IMR-90 (cell line): ENCODE results near the gene TWIST2. TPM values are rescaled to one million over a fixed set of nuclear protein-coding genes. Genes with fewer than 3 reads are reported as not detected.

Experiments
- ATAC-seq: fragments of 200-7000 bp; cut with Tn5 transposase; 2 replicates; pipeline ENCODE4 v1.9.1; 2020; ENCODE audit warnings: low read depth, mild to moderate bottlenecking, moderate library complexity
- BruUV-seq: library from RNA; stranded (reverse); fragments of 400-500 nt; replicated peaks from 2 replicates; lab custom pipeline; 2021; lab: Mats Ljungman, UMichigan
- CTCF ChIA-PET: fragments of 300-600 bp; formaldehyde crosslinking; extraction: SDS; loops from one replicate; lab custom pipeline; 2021; ENCODE audit warnings: antibody characterized with exemption; lab: Yijun Ruan, JAX
- POLR2A ChIA-PET: fragments of 300-600 bp; sonication (Branson Sonifier 250); formaldehyde crosslinking; loops from one replicate; lab custom pipeline; 2022; ENCODE audit warnings: antibody characterized with exemption; ENCODE audit not compliant: unreplicated experiment; lab: Charles Lee
- DNase-seq: peaks from one replicate; pipeline ENCODE4 v3.0.0; 2013
- H2AFZ ChIP-seq: replicated peaks from 2 replicates; pipeline ENCODE3; 2013; ENCODE audit warnings: low read length, mild to moderate bottlenecking; ENCODE audit not compliant: poor library complexity
- H2AK5ac ChIP-seq: 2 replicates; pipeline ENCODE4 v1.6.1; 2013; ENCODE audit warnings: low read depth, low read length, inconsistent platforms
- H2AK9ac ChIP-seq: replicated peaks from 2 replicates; pipeline ENCODE3; 2013; ENCODE audit warnings: mild to moderate bottlenecking, low read depth, low read length, moderate library complexity; ENCODE audit not compliant: poor library complexity
- H2BK120ac ChIP-seq: 2 replicates; pipeline ENCODE4 v1.6.1; 2013; ENCODE audit warnings: low read depth, low read length, inconsistent platforms
- H2BK15ac ChIP-seq: 3 replicates; pipeline ENCODE4 v1.6.1; 2013; ENCODE audit warnings: low read depth, low read length, inconsistent platforms
- H2BK20ac ChIP-seq: 2 replicates; pipeline ENCODE4 v1.6.1; 2013; ENCODE audit warnings: low read depth, mild to moderate bottlenecking, inconsistent platforms, low read length, moderate library complexity
- H2BK5ac ChIP-seq: 2 replicates; pipeline ENCODE4 v1.6.1; 2013; ENCODE audit warnings: mild to moderate bottlenecking, low read depth, low read length, inconsistent platforms; ENCODE audit not compliant: poor library complexity, severe bottlenecking
- H3K14ac ChIP-seq: replicated peaks from 2 replicates; pipeline ENCODE4 v1.6.1; 2013; ENCODE audit warnings: low read depth, low read length, inconsistent platforms
- H3K18ac ChIP-seq: 2 replicates; pipeline ENCODE4 v1.6.1; 2013; ENCODE audit warnings: low read depth, low read length, control low read depth
- H3K23ac ChIP-seq: 2 replicates; pipeline ENCODE4 v1.6.1; 2013; ENCODE audit warnings: low read depth, low read length, inconsistent platforms
- H3K27ac ChIP-seq: 2 replicates; pipeline ENCODE4 v1.5.1; 2013; ENCODE audit warnings: mild to moderate bottlenecking, control low read depth, low read length; ENCODE audit not compliant: insufficient read depth
- H3K27me3 ChIP-seq: 2 replicates; pipeline ENCODE4 v1.6.1; 2013; ENCODE audit warnings: low read length; ENCODE audit not compliant: control insufficient read depth, insufficient read depth
- H3K36me3 ChIP-seq: 2 replicates; pipeline ENCODE4 v1.6.1; 2013; ENCODE audit warnings: low read length, mixed read lengths; ENCODE audit not compliant: control insufficient read depth, insufficient read depth
- H3K4ac ChIP-seq: 2 replicates; pipeline ENCODE4 v1.6.1; 2013; ENCODE audit warnings: low read depth, low read length, inconsistent platforms
- H3K4me1 ChIP-seq: 2 replicates; pipeline ENCODE4 v1.6.1; 2013; ENCODE audit warnings: low read length, mixed read lengths; ENCODE audit not compliant: control insufficient read depth, insufficient read depth
- H3K4me2 ChIP-seq: 2 replicates; pipeline ENCODE4 v1.6.1; 2013; ENCODE audit warnings: low read depth, mild to moderate bottlenecking, control low read depth, low read length, moderate library complexity
- H3K4me3 ChIP-seq: 2 replicates; pipeline ENCODE4 v1.5.1; 2013; ENCODE audit warnings: low read depth, mild to moderate bottlenecking, control low read depth, low read length, moderate library complexity; ENCODE audit not compliant: insufficient read depth
- H3K56ac ChIP-seq: 2 replicates; pipeline ENCODE4 v1.6.1; 2013; ENCODE audit warnings: low read length, inconsistent platforms; ENCODE audit not compliant: insufficient read depth; ENCODE audit errors: extremely low read depth
- H3K79me1 ChIP-seq, 2 experiments: 2 replicates each; pipeline ENCODE4 v1.6.1; 2013; ENCODE audit warnings: low read length in 2 of 2, inconsistent platforms in 1 of 2, low read depth in 1 of 2
- H3K9ac ChIP-seq: 2 replicates; pipeline ENCODE4 v1.6.1; 2013; ENCODE audit warnings: low read depth, low read length, control low read depth
- H3K9me1 ChIP-seq: 2 replicates; pipeline ENCODE4 v1.6.1; 2013; ENCODE audit warnings: low read length, inconsistent platforms; ENCODE audit not compliant: insufficient read depth
- H3K9me3 ChIP-seq: 2 replicates; pipeline ENCODE4 v1.6.1; 2013; ENCODE audit warnings: low read length; ENCODE audit not compliant: control insufficient read depth, insufficient read depth
- H4K20me1 ChIP-seq: 2 replicates; pipeline ENCODE4 v1.6.1; 2013; ENCODE audit warnings: low read length, inconsistent platforms; ENCODE audit not compliant: insufficient read depth
- H4K5ac ChIP-seq: 2 replicates; pipeline ENCODE4 v1.6.1; 2013; ENCODE audit warnings: mild to moderate bottlenecking, low read depth, low read length, control low read depth
- H4K8ac ChIP-seq, 2 experiments: 2 replicates each; pipeline ENCODE4 v1.6.1; 2013; ENCODE audit warnings: low read depth in 2 of 2, low read length in 2 of 2, control low read depth in 1 of 2, inconsistent platforms in 1 of 2
- H4K91ac ChIP-seq: 2 replicates; pipeline ENCODE4 v1.6.1; 2013; ENCODE audit warnings: low read depth, low read length, inconsistent platforms; ENCODE audit not compliant: insufficient read depth
- CEBPB ChIP-seq: IDR thresholded peaks from 2 replicates; pipeline ENCODE4 v1.6.1; 2012; ENCODE audit warnings: low read depth, low read length, improper control_type of control experiment
- ELK1 ChIP-seq: fragments of 150-350 bp; IDR thresholded peaks from 2 replicates; pipeline ENCODE4 v1.6.1; 2016; ENCODE audit warnings: low read depth, mild to moderate bottlenecking, low read length, moderate library complexity, borderline replicate concordance
- FOS ChIP-seq: fragments of 150-350 bp; IDR thresholded peaks from 2 replicates; pipeline ENCODE4 v1.6.1; 2016; ENCODE audit warnings: low read depth, low read length
- SMC3 ChIP-seq: fragments of 150-350 bp; IDR thresholded peaks from 2 replicates; pipeline ENCODE4 v1.6.1; 2016; ENCODE audit warnings: low read depth, mild to moderate bottlenecking, antibody characterized with exemption, low read length, moderate library complexity
- WGBS, 2 experiments: methylation state at CpG; one replicate each; pipeline versions ENCODE4 v1.1.5 to v1.1.7; 2013; ENCODE audit warnings: missing lambda C conversion rate in 2 of 2; ENCODE audit not compliant: insufficient read length in 1 of 2; ENCODE audit errors: extremely low coverage in 2 of 2; 5-methylcytosine and 5-hydroxymethylcytosine counted together
- dilution Hi-C: fragments of 300-500 bp; cut with HindIII; formaldehyde crosslinking; loops from one replicate; pipeline ENCODE4 v1.14.3; 2018; ENCODE audit warnings: low sequenced_read_pairs; ENCODE audit not compliant: unreplicated experiment
- in situ Hi-C: fragments of 300-500 bp; cut with MboI; formaldehyde crosslinking; loops from 3 replicates; pipeline ENCODE4 v1.14.3; 2019; ENCODE audit warnings: low sequenced_read_pairs, inconsistent platforms, mixed read lengths
- intact Hi-C: fragments of 100-400 bp; cut with micrococcal nuclease; formaldehyde crosslinking; loops from 2 replicates; pipeline ENCODE4 v1.10.0; 2022
- polyA plus RNA-seq, 3 experiments: library from polyadenylated mRNA; depleted of rRNA; stranded (reverse); fragments of >200 nt; gene quantifications; 2 replicates each; pipeline ENCODE4 v1.2.3, GENCODE V29; 2012; ENCODE audit warnings: low replicate concordance in 1 of 3
- total RNA-seq: library from RNA; depleted of rRNA; stranded (reverse); fragments of >200 nt; gene quantifications from 2 replicates; pipeline ENCODE4 v1.2.3, GENCODE V29; 2012

The TWIST2 gene
- total and polyA plus RNA-seq, 2 of the 4 experiments (the other 2 are of a cell fraction): 9.3 to 33.6 TPM

DNA sequence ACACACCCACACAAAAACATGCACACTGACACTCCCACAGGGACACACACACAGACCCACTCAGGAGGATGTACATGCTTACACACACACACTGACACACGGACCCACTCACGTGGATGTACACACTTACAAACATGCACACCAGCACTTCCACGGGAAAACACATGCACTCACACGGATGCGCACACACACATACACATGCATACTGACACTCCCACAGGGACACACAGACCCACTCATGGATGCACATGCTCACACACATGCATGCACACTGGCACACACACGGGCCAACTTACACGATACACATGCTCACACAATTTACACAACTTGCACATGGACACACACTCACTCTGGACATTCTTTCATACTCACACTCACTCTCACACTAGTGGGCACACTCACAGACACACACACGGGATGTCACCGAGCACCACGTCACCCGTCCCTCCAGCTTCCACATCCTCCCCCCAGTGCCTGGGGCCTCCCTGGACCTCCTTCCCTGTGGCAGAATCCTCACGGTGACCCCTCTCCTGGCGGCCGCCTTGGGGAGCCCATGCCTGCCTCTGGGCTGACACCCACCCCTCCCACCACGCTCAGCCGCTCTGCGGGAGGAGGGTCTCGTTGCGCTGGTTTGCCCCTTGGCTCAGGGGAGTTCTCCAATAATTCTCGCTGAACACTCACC lies 58.5 kb downstream of the TWIST2 start:
- Histone ChIP-seq H3K79me1 (peaks cover 45 to 60% of the 10 kb centered on the region in 2 experiments), H3K4me2 (no peak overlapping the region), H3K27me3 (no peaks in the 10 kb centered on the region), H4K5ac (no peak overlapping the region), H2BK120ac (no peak overlapping the region), H3K9me1 (peaks cover 59% of the 10 kb centered on the region), H3K14ac (no peak overlapping the region), H2AK5ac (no peak overlapping the region), H3K9ac (no peak overlapping the region), H2BK20ac (no peak overlapping the region), H2BK5ac (no peak overlapping the region), H4K91ac (no peak overlapping the region), H3K18ac (no peak overlapping the region), H3K27ac (no peak overlapping the region), H4K8ac (no peak overlapping the region), H3K4me1 (peaks cover 8% of the 10 kb centered on the region; the same call in 1 of the 2 replicates), H4K20me1 (peaks cover 34% of the 10 kb centered on the region), H3K9me3 (no peaks in the 10 kb centered on the region), H2AK9ac (no peak overlapping the region), H3K4me3 (no peak overlapping the region), H3K56ac (no peak overlapping the region), H3K36me3 (peaks cover 12% of the 10 kb centered on the region), H3K23ac (no peak overlapping the region), H2BK15ac (no peak overlapping the region), H2AFZ (no peak overlapping the region), H3K4ac (no peak overlapping the region)
- ATAC-seq: no peak
- dilution Hi-C loops (no loop called here), intact Hi-C loops (no loop called here), in situ Hi-C loops (no loop called here)
- no TSS peak for BruUV-seq
- no peak for TF ChIP-seq CEBPB
- TF ChIP-seq SMC3: no peak
- TF ChIP-seq ELK1: no peak
- no peak for TF ChIP-seq FOS
- ChIA-PET CTCF (no interaction called here), POLR2A (no interaction called here)
- DNase-seq: no peak
- 89% methylated on average over 16 of the region's 20 CpGs; no CpG with 5 or more reads in 1 of the 2 experiments for WGBS, 2 experiments
